Natural killer cell treated with Interleukin-12 subunit alpha and Interleukin-12 subunit beta and Interleukin-15 and Interleukin-18, amount 100 ng/mL, for 72 hours (primary cell): ENCODE results near the gene TBC1D9B. TPM values are rescaled to one million over a fixed set of nuclear protein-coding genes. Genes with fewer than 3 reads are reported as not detected.
A peak's percentile ranks its signal among the peaks of the same experiment; 100 is the strongest.

Source experiments
- ATAC-seq, 2 donors: fragments of 150-1000 bp; cut with Tn5 transposase in 1 of 2; sonication (Bioruptor Pico), chemical (Tn5 transposase) in 1 of 2; 2 replicates each; pipeline ENCODE4 v1.10.0; 2021
- DNase-seq: peaks from one replicate; pipeline ENCODE4 v3.0.0; 2022; ENCODE audit warnings: low spot score
- H3K27ac Mint-ChIP-seq, 2 donors: 1 replicate in 1 of 2; 2 replicates in 1 of 2; pipeline ENCODE4 v1.8.0; 2022; ENCODE audit warnings: mixed read lengths in 2 of 2, mild to moderate bottlenecking in 1 of 2, moderate library complexity in 1 of 2
- H3K27me3 Mint-ChIP-seq, 2 donors: 1 replicate in 1 of 2; 2 replicates in 1 of 2; pipeline ENCODE4 v1.8.0; 2022; ENCODE audit warnings: mixed read lengths in 2 of 2
- H3K36me3 Mint-ChIP-seq: one replicate; pipeline ENCODE4 v1.8.0; 2022; ENCODE audit warnings: mixed read lengths
- H3K4me1 Mint-ChIP-seq, 2 donors: 1 replicate in 1 of 2; 2 replicates in 1 of 2; pipeline ENCODE4 v1.8.0; 2022; ENCODE audit warnings: low read depth in 2 of 2, mixed read lengths in 2 of 2, mild to moderate bottlenecking in 1 of 2
- H3K4me3 Mint-ChIP-seq: one replicate; pipeline ENCODE4 v1.8.0; 2022; ENCODE audit warnings: mixed read lengths
- H3K9me3 Mint-ChIP-seq: 2 replicates; pipeline ENCODE4 v1.8.0; 2022; ENCODE audit warnings: mixed read lengths
- total RNA-seq, 2 donors: library from RNA; stranded (reverse); gene quantifications; one replicate each; pipeline ENCODE4 v1.2.3, GENCODE V29; 2022

The TBC1D9B gene
- total RNA-seq, 2 donors from 2014 or later, result 114 to 151 TPM

GRCh38 chr5:179886190-179886911 lies 21.3 kb downstream of the TBC1D9B start:
- DNase-seq, result no peak
- H3K4me1 Mint-ChIP-seq, result peaks cover 0 to 2% of the 10 kb centered on the region in 2 donors

GRCh38 chr5:179885491-179886090 lies 22.1 kb downstream of the TBC1D9B start:
- H3K4me1 Mint-ChIP-seq, result peaks cover 0 to 2% of the 10 kb centered on the region in 2 donors
- no peak overlapping the region for H3K27ac Mint-ChIP-seq
- H3K4me3 Mint-ChIP-seq, result no peak overlapping the region
- peaks cover 42% of the 10 kb centered on the region for H3K36me3 Mint-ChIP-seq
- peak in 1 of 2 donors; percentile 18 for ATAC-seq
- H3K9me3 Mint-ChIP-seq, result peaks cover 9% of the 10 kb centered on the region
- DNase-seq, result peak; percentile 47
- H3K27me3 Mint-ChIP-seq, result no peaks in the 10 kb centered on the region

More at GRCh38 chr5:179886190-179886911, 21.3 kb downstream of the TBC1D9B start:
- H3K4me3 Mint-ChIP-seq, result no peak overlapping the region
- H3K27ac Mint-ChIP-seq, result no peak overlapping the region
- H3K36me3 Mint-ChIP-seq, result peaks cover 42% of the 10 kb centered on the region
- ATAC-seq, result no peak
- H3K27me3 Mint-ChIP-seq, result no peaks in the 10 kb centered on the region
- H3K9me3 Mint-ChIP-seq, result peaks cover 9% of the 10 kb centered on the region

- Mint-ChIP-seq H3K36me3 (peaks cover 42% of the 10 kb centered on the region), H3K27ac (no peak overlapping the region), H3K27me3 (no peaks in the 10 kb centered on the region), H3K9me3 (peaks cover 9% of the 10 kb centered on the region), H3K4me3 (no peak overlapping the region), H3K4me1 (no peaks in the 10 kb centered on the region)
- ATAC-seq (no peak), DNase-seq (no peak)
Observed at GRCh38 chr5:179883163-179883562, 24.5 kb downstream of the TBC1D9B start.

GRCh38 chr5:179882338-179882737 lies 25.4 kb downstream of the TBC1D9B start:
- Mint-ChIP-seq H3K4me3 (no peak overlapping the region), H3K9me3 (peaks cover 9% of the 10 kb centered on the region), H3K27ac (no peak overlapping the region), H3K36me3 (peaks cover 44% of the 10 kb centered on the region), H3K27me3 (no peaks in the 10 kb centered on the region), H3K4me1 (no peaks in the 10 kb centered on the region)
- ATAC-seq, result no peak
- DNase-seq, result peak; percentile 18

GRCh38 chr5:179880848-179881590 lies 26.7 kb downstream of the TBC1D9B start:
- H3K36me3 Mint-ChIP-seq, result peaks cover 32% of the 10 kb centered on the region

GRCh38 chr5:179880066-179880650 lies 27.5 kb downstream of the TBC1D9B start:
- peaks cover 9% of the 10 kb centered on the region for H3K9me3 Mint-ChIP-seq
- no peaks in the 10 kb centered on the region for H3K27me3 Mint-ChIP-seq
- DNase-seq (no peak), ATAC-seq (peak in 1 of 2 donors; percentile 7)
- H3K4me3 Mint-ChIP-seq, result no peak overlapping the region
- H3K36me3 Mint-ChIP-seq, result peaks cover 27% of the 10 kb centered on the region
- no peaks in the 10 kb centered on the region for H3K4me1 Mint-ChIP-seq
- no peak overlapping the region for H3K27ac Mint-ChIP-seq

More at GRCh38 chr5:179880848-179881590, 26.7 kb downstream of the TBC1D9B start:
- Mint-ChIP-seq H3K27me3 (no peaks in the 10 kb centered on the region), H3K27ac (no peak overlapping the region), H3K4me3 (no peak overlapping the region), H3K9me3 (peaks cover 9% of the 10 kb centered on the region), H3K4me1 (no peaks in the 10 kb centered on the region)
- DNase-seq, result peak; percentile 32
- ATAC-seq, result no peak

GRCh38 chr5:179879690-179880010 lies 28.0 kb downstream of the TBC1D9B start:
- Mint-ChIP-seq H3K27ac (no peak overlapping the region), H3K9me3 (peaks cover 9% of the 10 kb centered on the region)

GRCh38 chr5:179879003-179879689 lies 28.6 kb downstream of the TBC1D9B start:
- H3K4me1 Mint-ChIP-seq, result no peaks in the 10 kb centered on the region
- no peak for DNase-seq
- no peak overlapping the region for H3K27ac Mint-ChIP-seq
- H3K27me3 Mint-ChIP-seq, result no peaks in the 10 kb centered on the region
- no peak overlapping the region for H3K4me3 Mint-ChIP-seq
- H3K9me3 Mint-ChIP-seq, result peaks cover 9% of the 10 kb centered on the region
- ATAC-seq, result no peak
- peaks cover 17% of the 10 kb centered on the region for H3K36me3 Mint-ChIP-seq

More at GRCh38 chr5:179879690-179880010, 28.0 kb downstream of the TBC1D9B start:
- no peak overlapping the region for H3K4me3 Mint-ChIP-seq
- no peak for DNase-seq
- ATAC-seq, result peak in 1 of 2 donors; percentile 4
- no peaks in the 10 kb centered on the region for H3K4me1 Mint-ChIP-seq
- peaks cover 22% of the 10 kb centered on the region for H3K36me3 Mint-ChIP-seq
- H3K27me3 Mint-ChIP-seq, result no peaks in the 10 kb centered on the region

GRCh38 chr5:179878222-179879002 lies 29.3 kb downstream of the TBC1D9B start:
- Mint-ChIP-seq H3K36me3 (peaks cover 9% of the 10 kb centered on the region), H3K9me3 (peaks cover 4% of the 10 kb centered on the region), H3K27ac (no peak overlapping the region), H3K27me3 (no peaks in the 10 kb centered on the region), H3K4me3 (no peak overlapping the region), H3K4me1 (no peaks in the 10 kb centered on the region)
- ATAC-seq (no peak), DNase-seq (no peak)

- H3K27me3 Mint-ChIP-seq, result no peaks in the 10 kb centered on the region
- H3K36me3 Mint-ChIP-seq, result peaks cover 5% of the 10 kb centered on the region
- H3K9me3 Mint-ChIP-seq, result no peaks in the 10 kb centered on the region
- no peak overlapping the region for H3K27ac Mint-ChIP-seq
- no peak for ATAC-seq
- no peaks in the 10 kb centered on the region for H3K4me1 Mint-ChIP-seq
- no peak for DNase-seq
- H3K4me3 Mint-ChIP-seq, result no peak overlapping the region
Observed at GRCh38 chr5:179876610-179876952, 31.1 kb downstream of the TBC1D9B start.

GRCh38 chr5:179875741-179876609 lies 31.7 kb downstream of the TBC1D9B start:
- no peak for DNase-seq
- Mint-ChIP-seq H3K27me3 (no peaks in the 10 kb centered on the region), H3K4me1 (no peaks in the 10 kb centered on the region), H3K9me3 (no peaks in the 10 kb centered on the region), H3K36me3 (peaks cover 5% of the 10 kb centered on the region), H3K4me3 (no peak overlapping the region), H3K27ac (no peak overlapping the region)
- no peak for ATAC-seq

- Mint-ChIP-seq H3K27ac (no peak overlapping the region), H3K9me3 (no peaks in the 10 kb centered on the region), H3K4me3 (no peak overlapping the region), H3K4me1 (no peaks in the 10 kb centered on the region), H3K36me3 (peaks cover 5% of the 10 kb centered on the region), H3K27me3 (no peaks in the 10 kb centered on the region)
- ATAC-seq, result no peak
- no peak for DNase-seq
Observed at GRCh38 chr5:179874536-179875292, 33.0 kb downstream of the TBC1D9B start.
